Hepatocyte (in vitro differentiated cells): Measurements from ENCODE around the gene MLYCD.

ENCODE experiments used
- CTCF ChIP-seq: fragments of 200-600 bp; sonication (generic); IDR thresholded peaks from 2 replicates; pipeline ENCODE4 v1.5.1; 2016; ENCODE audit warnings: antibody characterized with exemption, mild to moderate bottlenecking; ENCODE audit not compliant: poor library complexity
- EZH2 ChIP-seq: fragments of 200-600 bp; sonication (generic); IDR thresholded peaks from 2 replicates; pipeline ENCODE4 v1.6.1; 2016; ENCODE audit warnings: antibody characterized with exemption, mild to moderate bottlenecking, borderline replicate concordance
- EZH2phosphoT487 ChIP-seq: fragments of 200-600 bp; sonication (generic); IDR thresholded peaks from one replicate; pipeline ENCODE4 v1.6.1; 2018; ENCODE audit warnings: antibody characterized with exemption, mild to moderate bottlenecking, low read depth, moderate library complexity; ENCODE audit not compliant: unreplicated experiment, severe bottlenecking

GRCh38 chr16:83901101-83901500 is 2.2 kb downstream of the MLYCD start:
- TF ChIP-seq CTCF, result no peak
- TF ChIP-seq EZH2phosphoT487, result no peak
- no peak for TF ChIP-seq EZH2
